Endothelial cell of umbilical vein (primary cell): ENCODE results near the gene ADAM30.

ENCODE experiments used
- EZH2 ChIP-seq: IDR thresholded peaks from 2 replicates; pipeline ENCODE4 v1.6.1; 2012; ENCODE audit warnings: borderline replicate concordance, low read depth, mild to moderate bottlenecking, moderate library complexity, low read length, inconsistent platforms; ENCODE audit not compliant: severe bottlenecking
- MYC ChIP-seq: IDR thresholded peaks from one replicate; pipeline ENCODE4 v1.6.1; 2011; ENCODE audit warnings: mild to moderate bottlenecking, low read depth, low read length
- POLR2A ChIP-seq: IDR thresholded peaks from 2 replicates; pipeline ENCODE4 v1.6.1; 2012; ENCODE audit warnings: low read depth, mild to moderate bottlenecking, control low read depth, low read length
- TF ChIP-seq, protein P1 (sequence below), 2 donors: IDR thresholded peaks; 1 replicate in 1 of 2; 2 replicates in 1 of 2; pipeline ENCODE4 v1.5.1; 2011; ENCODE audit warnings: low read length in 2 of 2, mild to moderate bottlenecking in 2 of 2, moderate library complexity in 2 of 2, control low read depth in 1 of 2, inconsistent platforms in 1 of 2, low read depth in 1 of 2; ENCODE audit not compliant: insufficient read depth in 1 of 2; ENCODE audit errors: extremely low read depth in 1 of 2

DNA sequence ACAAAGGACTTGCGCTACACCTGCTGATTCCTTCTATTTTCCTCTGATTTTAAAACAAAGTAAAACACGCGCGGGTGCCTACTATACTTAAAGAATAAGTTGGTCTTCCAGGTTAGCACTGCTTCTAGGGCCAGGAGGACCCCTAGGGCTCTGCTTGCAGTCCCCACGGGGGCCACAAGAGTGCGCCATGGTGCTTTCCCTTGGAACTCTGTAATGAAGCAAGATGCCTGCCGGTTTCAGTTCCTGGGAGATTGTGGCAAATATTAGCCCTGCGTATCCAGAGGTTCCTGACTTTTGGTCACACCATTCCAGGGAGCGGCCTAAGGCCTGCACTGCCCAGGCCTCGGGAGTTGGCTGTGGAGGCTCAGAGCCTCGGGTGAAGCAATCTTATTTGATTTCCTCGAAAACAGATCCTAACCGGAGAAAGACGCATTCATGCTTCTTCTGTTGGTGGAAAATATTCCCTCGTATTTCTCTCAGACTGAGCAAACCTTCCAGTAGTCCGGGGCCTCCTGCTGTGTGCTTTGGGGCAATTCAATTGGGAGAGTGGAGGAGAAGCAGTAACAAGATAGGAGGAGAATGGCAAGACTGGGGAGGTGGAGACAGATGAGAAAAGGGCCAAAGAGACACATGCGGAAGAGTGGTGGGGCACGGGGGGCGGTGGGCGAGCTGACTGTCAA lies 25.3 kb downstream of the ADAM30 start:
- TF ChIP-seq, protein P1, sequence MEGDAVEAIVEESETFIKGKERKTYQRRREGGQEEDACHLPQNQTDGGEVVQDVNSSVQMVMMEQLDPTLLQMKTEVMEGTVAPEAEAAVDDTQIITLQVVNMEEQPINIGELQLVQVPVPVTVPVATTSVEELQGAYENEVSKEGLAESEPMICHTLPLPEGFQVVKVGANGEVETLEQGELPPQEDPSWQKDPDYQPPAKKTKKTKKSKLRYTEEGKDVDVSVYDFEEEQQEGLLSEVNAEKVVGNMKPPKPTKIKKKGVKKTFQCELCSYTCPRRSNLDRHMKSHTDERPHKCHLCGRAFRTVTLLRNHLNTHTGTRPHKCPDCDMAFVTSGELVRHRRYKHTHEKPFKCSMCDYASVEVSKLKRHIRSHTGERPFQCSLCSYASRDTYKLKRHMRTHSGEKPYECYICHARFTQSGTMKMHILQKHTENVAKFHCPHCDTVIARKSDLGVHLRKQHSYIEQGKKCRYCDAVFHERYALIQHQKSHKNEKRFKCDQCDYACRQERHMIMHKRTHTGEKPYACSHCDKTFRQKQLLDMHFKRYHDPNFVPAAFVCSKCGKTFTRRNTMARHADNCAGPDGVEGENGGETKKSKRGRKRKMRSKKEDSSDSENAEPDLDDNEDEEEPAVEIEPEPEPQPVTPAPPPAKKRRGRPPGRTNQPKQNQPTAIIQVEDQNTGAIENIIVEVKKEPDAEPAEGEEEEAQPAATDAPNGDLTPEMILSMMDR (IDR thresholded peaks at IDR 0.05; ENCODE audit: extremely low read depth in 1 of 2, insufficient read depth in 1 of 2, low read depth in 1 of 2, low read length in 2 of 2) = peak; percentile 92 to 94
- TF ChIP-seq POLR2A (no peak), EZH2 (no peak), MYC (no peak)
